GM19468 (cell line): ENCODE measurements around the gene PCNT.

Experiments
- ATAC-seq: cut with Tn5 transposase; IDR thresholded peaks from one replicate; pipeline ENCODE4 v1.9.1; 2021; ENCODE audit warnings: mild to moderate bottlenecking, moderate library complexity, moderate number of reproducible peaks; ENCODE audit not compliant: unreplicated experiment; ENCODE audit errors: extremely low read depth

PCNT gene

DNA sequence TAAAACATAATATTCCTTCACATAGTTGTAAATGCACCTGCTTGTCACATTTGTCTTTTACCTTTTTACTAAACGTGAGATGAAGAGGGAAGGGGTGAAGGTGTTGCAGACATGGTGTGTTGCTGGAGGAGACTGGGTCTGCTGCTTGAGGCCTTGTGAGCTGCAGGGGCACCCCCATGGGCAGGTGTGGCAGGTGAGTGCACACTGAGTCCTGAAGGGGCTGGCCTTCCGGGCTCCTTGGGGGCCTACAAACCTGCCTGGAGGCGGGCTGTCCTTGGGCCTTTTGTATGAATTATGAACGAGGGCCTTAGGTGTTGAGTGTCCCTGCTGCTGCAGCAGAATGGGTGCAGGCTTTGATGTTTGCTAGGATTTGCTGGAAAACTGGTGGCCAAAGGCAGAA is 3.8 kb downstream of the PCNT start:
- ATAC-seq: no peak

DNA sequence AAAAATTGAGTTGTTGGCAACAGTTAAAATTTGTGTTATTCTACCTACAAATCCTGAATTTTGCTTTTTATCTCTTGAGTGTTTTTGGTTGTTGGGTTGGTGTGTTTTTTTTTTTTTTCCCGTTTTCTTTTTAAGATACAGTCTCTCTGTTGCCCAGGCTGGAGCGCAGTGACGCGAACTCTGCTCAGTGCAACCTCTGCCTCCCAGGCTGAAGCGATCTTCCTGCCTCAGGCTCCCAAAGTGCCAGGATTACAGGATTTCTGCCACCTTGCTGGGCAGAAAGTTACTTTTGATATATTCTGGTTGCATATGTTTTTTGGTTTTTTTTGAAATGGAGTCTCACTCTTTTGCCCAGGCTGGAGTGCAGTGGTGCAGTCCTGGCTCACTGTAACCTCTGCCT is 4.2 kb downstream of the PCNT start:
- no peak for ATAC-seq

- no peak for ATAC-seq
Observed at GRCh38 chr21:46329796-46330195, 5.8 kb downstream of the PCNT start.

DNA sequence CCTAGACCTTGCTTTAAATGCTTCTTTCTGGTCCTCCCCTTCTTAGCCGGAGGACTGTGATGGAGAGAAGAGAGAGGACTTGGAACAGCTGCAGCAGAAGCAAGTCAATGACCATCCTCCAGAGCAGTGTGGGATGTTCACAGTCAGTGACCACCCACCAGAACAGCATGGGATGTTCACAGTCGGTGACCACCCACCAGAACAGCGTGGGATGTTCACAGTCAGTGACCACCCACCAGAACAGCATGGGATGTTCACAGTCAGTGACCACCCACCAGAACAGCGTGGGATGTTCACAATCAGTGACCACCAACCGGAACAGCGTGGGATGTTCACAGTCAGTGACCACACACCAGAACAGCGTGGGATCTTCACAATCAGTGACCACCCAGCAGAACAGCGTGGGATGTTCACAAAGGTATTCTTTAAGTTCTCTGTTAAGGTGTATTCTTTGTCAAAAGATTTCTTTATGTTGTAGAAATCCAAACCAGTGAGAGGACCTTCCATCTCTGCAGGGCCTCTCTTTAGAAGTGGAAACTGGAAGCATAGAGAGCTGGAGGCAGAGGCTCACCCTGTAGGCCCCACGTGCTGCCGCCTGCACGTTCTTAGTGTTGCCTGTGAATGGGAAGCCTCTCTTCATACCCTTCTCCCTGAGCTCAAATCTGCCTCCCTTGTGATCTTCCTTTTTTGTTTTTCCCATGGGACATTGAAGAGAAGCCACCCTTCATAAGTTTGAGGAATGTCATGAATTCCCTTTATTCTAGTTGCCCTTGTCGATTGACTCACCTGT is 10.6 kb downstream of the PCNT start:
- ATAC-seq: no peak

- no peak for ATAC-seq
Observed at GRCh38 chr21:46336603-46337002, 12.6 kb downstream of the PCNT start.

DNA sequence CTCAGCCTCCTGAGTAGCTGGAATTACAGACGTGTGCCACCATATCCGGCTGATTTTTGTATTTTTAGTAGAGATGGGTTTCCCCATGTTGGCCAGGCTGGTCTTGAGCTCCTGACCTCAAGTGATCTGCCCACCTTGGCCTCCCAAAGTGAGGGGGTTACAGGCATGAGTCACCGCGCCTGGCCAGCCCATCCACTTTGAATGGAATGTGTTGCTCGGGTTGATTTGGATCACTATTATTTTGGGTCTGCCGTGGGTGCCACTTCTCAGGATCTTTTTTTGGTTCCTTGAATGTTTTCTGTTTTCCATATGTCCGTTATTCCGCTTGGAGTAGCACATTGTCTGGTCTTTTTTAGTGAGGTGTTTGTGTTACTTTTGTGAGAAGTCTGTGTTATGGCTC is 17.0 kb downstream of the PCNT start:
- ATAC-seq: no peak

DNA sequence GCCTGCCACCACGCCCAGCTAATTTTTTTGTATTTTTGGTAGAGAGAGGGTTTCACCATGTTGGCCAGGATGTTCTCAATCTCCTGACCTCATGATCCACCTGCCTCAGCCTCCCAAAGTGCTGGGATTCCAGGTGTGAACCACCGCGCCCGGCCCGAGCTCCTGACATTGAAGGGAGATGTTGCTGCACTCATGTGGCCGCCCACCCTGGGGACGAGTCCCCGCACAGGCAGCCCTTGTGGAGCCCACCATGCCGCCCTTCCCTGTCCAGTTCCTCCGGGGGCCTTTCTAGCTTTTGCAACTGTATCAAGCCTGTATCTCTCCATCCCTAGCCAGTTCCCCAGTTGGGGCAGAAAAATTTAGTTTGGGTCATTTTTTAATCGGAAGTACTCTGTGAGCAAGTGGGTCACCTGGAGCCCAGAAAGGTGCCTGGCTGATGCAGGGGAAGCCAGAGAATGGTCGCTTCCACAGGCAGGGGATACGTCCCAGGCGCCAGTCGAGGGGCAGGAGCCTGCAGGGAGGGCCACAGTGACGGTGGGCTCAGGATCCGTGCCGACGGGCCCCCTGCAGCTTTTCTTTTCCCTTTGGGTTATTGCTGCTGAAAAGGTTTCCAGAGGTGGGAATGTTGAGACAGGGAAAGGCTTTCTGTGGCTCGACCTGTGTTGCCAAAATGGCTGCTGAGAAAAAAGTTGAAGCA is 20.4 kb downstream of the PCNT start:
- no peak for ATAC-seq

GRCh38 chr21:46345861-46346260 is 21.9 kb downstream of the PCNT start:
- ATAC-seq: no peak

- no peak for ATAC-seq
Observed at GRCh38 chr21:46346296-46347202, 22.6 kb downstream of the PCNT start.

- ATAC-seq: no peak
Observed at GRCh38 chr21:46347203-46347550, 23.2 kb downstream of the PCNT start.

- no peak for ATAC-seq
Observed at GRCh38 chr21:46347791-46348381, 23.9 kb downstream of the PCNT start.

DNA sequence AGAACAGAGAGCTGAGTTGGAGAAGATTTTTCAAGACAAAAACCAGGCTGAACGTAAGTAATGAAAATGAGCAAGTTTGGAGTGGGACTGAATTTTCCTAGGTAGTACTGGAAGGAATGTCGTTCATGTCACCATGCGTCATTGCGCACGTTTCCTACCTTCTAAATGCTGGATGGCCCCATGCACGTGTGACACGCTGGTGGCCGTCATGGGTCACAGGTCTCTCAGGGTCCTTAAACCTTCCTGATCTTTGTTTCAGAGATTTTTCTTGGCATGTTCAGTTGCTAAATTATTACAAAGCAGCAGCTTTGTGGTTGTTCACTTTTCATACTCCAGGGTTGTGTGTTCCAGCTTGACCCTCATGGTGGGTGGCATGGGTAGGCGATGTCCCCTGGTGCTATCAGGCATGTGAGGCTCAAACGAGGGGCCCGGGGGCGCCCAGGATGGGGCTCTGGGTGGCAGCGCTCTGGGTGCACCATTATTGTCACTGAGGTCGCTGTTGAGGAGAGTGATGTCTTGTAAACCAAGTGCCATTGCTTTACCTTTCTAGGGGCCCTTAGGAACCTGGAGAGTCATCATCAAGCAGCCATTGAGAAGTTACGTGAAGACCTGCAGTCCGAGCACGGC is 25.3 kb downstream of the PCNT start:
- ATAC-seq: no peak

- ATAC-seq: no peak
Observed at GRCh38 chr21:46350571-46350970, 26.6 kb downstream of the PCNT start.

DNA sequence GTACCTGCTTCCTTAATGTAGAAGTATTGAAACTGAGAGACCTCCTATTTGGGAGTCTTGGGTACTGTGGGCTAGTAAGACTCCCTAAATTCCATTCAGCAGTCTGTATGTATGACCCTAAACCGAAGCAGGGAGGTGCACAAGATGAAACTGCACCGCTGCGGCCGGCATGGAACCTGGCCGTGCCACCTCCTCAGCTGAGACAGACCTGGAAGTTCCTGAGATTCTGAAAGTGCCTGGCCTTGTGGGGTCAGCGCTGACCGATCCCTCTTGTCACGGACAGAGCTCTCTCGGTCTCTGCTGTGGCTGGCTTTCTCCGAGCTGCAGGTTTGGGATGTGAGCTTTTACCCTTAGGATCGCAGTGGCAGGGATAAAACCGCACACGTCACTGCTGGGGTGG is 27.0 kb downstream of the PCNT start:
- no peak for ATAC-seq

- no peak for ATAC-seq
Observed at GRCh38 chr21:46351476-46352163, 27.7 kb downstream of the PCNT start.

DNA sequence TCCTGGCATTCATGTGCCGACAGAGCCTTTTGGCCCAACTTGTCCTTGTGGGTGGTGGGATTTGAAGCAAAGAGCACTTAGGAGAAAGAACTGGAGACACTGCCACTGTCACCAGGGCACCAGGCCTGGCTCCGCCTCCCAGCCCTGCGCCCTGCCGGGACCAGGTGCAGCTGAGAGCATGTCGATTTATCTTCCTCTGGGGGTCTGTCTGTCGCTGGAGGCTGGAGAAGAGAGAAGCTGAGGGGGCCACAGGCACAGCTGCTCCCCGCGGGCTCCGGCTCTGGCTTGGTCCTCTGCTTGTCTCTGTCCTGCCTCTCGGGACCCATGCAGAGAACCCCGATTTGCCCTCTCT is 28.2 kb downstream of the PCNT start:
- no peak for ATAC-seq

DNA sequence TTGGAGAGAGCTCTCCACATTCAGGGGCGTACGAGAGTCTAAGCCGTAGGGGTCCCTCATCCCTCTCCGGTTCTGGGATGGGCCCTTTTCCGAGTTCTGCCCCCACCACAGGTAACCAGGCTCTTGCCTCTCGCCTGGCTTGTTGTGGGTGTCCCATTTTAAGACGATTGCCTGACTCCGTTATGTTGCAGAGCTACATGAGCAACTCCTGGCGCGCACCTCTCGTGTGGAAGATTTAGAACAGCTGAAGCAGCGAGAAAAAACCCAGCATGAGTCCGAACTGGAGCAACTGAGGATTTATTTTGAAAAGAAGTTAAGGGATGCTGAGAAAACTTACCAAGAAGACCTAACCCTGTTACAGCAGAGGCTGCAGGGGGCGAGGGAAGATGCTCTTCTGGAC is 29.0 kb downstream of the PCNT start:
- no peak for ATAC-seq

GRCh38 chr21:46354046-46354445 is 30.1 kb downstream of the PCNT start:
- no peak for ATAC-seq

GRCh38 chr21:46354518-46354917 is 30.6 kb downstream of the PCNT start:
- no peak for ATAC-seq
